Tibial nerve (tissue), 4 donors: ENCODE measurements around the gene STK39. TPM values are rescaled to one million over a fixed set of nuclear protein-coding genes. Genes with fewer than 3 reads are reported as not detected.
A peak's percentile ranks its signal among the peaks of the same experiment; 100 is the strongest.

Experiments used
- DNase-seq, 2 donors: peaks; one replicate each; pipeline ENCODE4 v3.0.0-alpha.2; 2019; ENCODE audit warnings: low spot score in 2 of 2
- H3K27ac ChIP-seq, 4 donors: fragments of 200-600 bp; sonication (generic) in 3 of 4; one replicate each; pipeline ENCODE4 v1.5.1; 2017 to 2019; ENCODE audit warnings: mild to moderate bottlenecking in 1 of 4
- H3K27me3 ChIP-seq, 2 donors: fragments of 200-600 bp; sonication (generic) in 1 of 2; one replicate each; pipeline versions ENCODE4 v1.5.1 to v1.6.0; 2017 to 2019
- H3K36me3 ChIP-seq, 3 donors: fragments of 200-600 bp; sonication (generic); one replicate each; pipeline ENCODE4 v1.5.1; 2018 to 2019
- H3K4me1 ChIP-seq, 4 donors: fragments of 200-600 bp; sonication (generic) in 3 of 4; one replicate each; pipeline ENCODE4 v1.5.1; 2017 to 2019
- H3K4me3 ChIP-seq, 4 donors: fragments of 200-600 bp; sonication (generic) in 3 of 4; one replicate each; pipeline ENCODE4 v1.5.1; 2017 to 2019; ENCODE audit warnings: mild to moderate bottlenecking in 1 of 4, moderate library complexity in 1 of 4
- H3K9me3 ChIP-seq, 4 donors: fragments of 200-600 bp; sonication (generic) in 3 of 4; one replicate each; pipeline ENCODE4 v1.5.1; 2017 to 2019
- EP300 ChIP-seq, 2 donors: sonication (generic); formaldehyde crosslinking; IDR thresholded peaks; one replicate each; pipeline ENCODE4 v1.6.1; 2017; ENCODE audit warnings: antibody characterized with exemption in 2 of 2, mild to moderate bottlenecking in 1 of 2
- POLR2A ChIP-seq, 2 donors: fragments of 450-650 bp; IDR thresholded peaks; one replicate each; pipeline ENCODE4 v1.6.1; 2017; ENCODE audit warnings: antibody characterized with exemption in 2 of 2, mild to moderate bottlenecking in 2 of 2, moderate library complexity in 2 of 2
- WGBS, 2 donors: methylation state at CpG; one replicate each; pipeline ENCODE4 v1.1.5; 2018; 5-methylcytosine and 5-hydroxymethylcytosine counted together
- total RNA-seq, 4 donors: library from RNA; depleted of rRNA; stranded (reverse); fragments of >200 nt; gene quantifications; one replicate each; pipeline ENCODE4 v1.1.0, GENCODE V29; 2016
- TF ChIP-seq, protein P1 (sequence below), 5 experiments: fragments of 200-600 bp in 3 of 5; fragments of 450-650 bp in 2 of 5; sonication (generic) in 3 of 5; IDR thresholded peaks; one replicate each; pipeline ENCODE4 v1.5.1; 2016 to 2019; ENCODE audit warnings: antibody characterized with exemption in 5 of 5, mild to moderate bottlenecking in 3 of 5, moderate library complexity in 2 of 5

STK39 gene
- total RNA-seq, 4 donors from 2014 or later, result 8.5 to 13.5 (median 12.0) TPM

DNA sequence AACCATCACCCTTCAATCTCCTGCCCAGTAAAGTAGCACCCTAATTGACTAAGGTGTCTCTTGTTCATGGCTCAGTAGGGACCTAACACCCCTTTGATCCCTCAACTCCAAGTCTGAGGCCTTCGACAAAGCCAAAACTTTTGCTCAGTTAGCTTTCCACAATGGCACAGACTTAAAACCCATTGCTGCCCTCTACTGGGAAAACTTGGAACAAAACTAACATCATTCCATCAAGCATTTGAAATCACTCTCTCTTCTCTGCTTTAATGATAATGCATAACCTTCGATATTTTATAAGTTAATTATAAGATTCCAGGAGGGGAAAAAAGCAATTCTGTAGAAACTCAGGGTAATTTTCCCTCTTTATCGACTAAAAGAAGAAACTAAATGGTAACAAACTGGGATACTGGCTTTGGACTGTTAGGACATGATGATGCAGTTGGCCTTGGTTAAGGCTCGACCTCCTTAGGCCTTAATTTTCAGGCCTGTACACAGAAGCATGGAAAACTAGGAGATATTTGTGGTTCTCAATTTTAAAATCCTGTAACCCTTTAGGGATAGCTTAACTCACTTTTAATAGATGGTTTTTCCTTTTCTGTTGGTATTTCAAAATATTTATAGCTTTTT is 127.8 kb downstream of the STK39 start:
- 42 to 47% methylated on average over 4 of the region's 4 CpGs for WGBS, 2 donors
- H3K27ac ChIP-seq, result peak overlapping the region in 3 of 4 donors; percentile 49 to 78 (median 55)
- H3K27me3 ChIP-seq, result no peaks in the 10 kb centered on the region

DNA sequence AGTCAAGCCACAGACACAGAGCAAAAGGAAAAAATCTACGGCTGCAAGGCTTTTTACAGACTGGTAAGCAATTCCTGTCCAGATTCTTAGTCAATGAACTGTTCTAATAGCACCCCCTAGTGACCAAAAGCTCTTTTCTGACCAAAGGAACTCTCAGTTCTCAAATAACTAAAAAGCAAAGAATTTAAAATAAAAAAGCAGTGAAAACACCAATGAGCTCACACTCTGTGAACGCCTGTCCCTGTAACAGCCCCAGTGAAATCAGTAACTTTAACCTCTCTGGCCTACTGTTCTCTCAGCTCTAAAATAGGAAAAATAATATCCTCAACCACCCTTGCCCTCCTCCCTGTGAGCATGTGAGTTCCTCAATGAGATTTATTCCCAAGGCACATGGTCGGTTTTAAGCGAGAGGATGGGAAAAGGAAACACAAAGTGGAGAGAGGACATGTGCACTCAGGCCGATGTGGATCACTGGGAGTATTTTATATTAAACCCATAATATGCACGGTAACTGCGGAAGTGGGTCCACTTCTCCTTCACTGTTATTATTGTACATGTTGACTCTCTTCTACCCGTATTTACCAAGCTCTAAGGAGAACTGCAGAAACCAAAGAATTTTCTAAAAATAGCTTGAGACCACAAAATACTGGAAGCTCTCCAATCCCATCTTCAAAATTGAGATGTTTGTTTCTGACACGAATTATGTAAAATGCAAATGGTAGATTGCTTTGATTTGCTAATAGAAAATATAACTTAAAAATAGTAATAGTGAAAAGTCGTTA is 128.5 kb downstream of the STK39 start:
- Histone ChIP-seq H3K4me3 (no peak overlapping the region), H3K36me3 (peaks cover 0 to 15% (median 0%) of the 10 kb centered on the region in 3 donors), H3K4me1 (peaks cover 0 to 36% (median 0%) of the 10 kb centered on the region in 4 donors), H3K27me3 (no peaks in the 10 kb centered on the region), H3K9me3 (no peaks in the 10 kb centered on the region), H3K27ac (peak overlapping the region in 3 of 4 donors; percentile 49 to 78 (median 55))
- TF ChIP-seq EP300 (IDR thresholded peaks at IDR 0.05) (peak; percentile 21 to 76), POLR2A (IDR thresholded peaks at IDR 0.05) (no peak)
- TF ChIP-seq, protein P1, sequence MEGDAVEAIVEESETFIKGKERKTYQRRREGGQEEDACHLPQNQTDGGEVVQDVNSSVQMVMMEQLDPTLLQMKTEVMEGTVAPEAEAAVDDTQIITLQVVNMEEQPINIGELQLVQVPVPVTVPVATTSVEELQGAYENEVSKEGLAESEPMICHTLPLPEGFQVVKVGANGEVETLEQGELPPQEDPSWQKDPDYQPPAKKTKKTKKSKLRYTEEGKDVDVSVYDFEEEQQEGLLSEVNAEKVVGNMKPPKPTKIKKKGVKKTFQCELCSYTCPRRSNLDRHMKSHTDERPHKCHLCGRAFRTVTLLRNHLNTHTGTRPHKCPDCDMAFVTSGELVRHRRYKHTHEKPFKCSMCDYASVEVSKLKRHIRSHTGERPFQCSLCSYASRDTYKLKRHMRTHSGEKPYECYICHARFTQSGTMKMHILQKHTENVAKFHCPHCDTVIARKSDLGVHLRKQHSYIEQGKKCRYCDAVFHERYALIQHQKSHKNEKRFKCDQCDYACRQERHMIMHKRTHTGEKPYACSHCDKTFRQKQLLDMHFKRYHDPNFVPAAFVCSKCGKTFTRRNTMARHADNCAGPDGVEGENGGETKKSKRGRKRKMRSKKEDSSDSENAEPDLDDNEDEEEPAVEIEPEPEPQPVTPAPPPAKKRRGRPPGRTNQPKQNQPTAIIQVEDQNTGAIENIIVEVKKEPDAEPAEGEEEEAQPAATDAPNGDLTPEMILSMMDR (IDR thresholded peaks at IDR 0.05), result peak; percentile 54 to 78 (median 60)
- DNase-seq, result peak in 1 of 2 donors; percentile 75
- WGBS, 2 donors, result 31 to 38% methylated on average over 10 of the region's 10 CpGs

More for the DNA sequence above, 127.8 kb downstream of the STK39 start:
- Histone ChIP-seq H3K4me3 (no peak overlapping the region), H3K9me3 (no peaks in the 10 kb centered on the region), H3K4me1 (peaks cover 0 to 29% (median 0%) of the 10 kb centered on the region in 4 donors), H3K36me3 (peaks cover 0 to 15% (median 0%) of the 10 kb centered on the region in 3 donors)
- peak in 1 of 2 donors; percentile 84 for DNase-seq
- TF ChIP-seq EP300 (IDR thresholded peaks at IDR 0.05) (no peak), POLR2A (IDR thresholded peaks at IDR 0.05) (no peak)
- TF ChIP-seq, protein P1 (IDR thresholded peaks at IDR 0.05), result peak; percentile 41 to 61 (median 45)

DNA sequence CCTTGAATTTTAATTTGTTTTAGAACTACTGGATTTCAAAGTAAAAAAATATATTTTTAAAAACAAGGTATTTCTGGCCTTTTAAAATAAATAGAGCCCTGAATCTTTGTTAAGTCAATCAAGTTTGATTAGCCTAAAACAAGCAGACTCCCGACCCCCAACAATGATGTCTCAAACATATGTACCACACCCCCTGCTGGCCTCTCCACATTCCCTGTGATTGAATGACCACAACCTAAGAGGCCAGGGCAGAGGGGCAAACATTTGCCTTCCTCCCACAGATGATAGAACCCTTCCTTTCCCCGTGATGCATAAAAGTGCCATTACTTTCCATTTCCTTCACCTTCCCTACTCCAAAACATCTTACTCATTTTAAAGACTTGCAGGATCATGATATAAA is 130.9 kb downstream of the STK39 start:
- Histone ChIP-seq H3K27me3 (no peaks in the 10 kb centered on the region), H3K4me1 (peaks cover 0 to 40% (median 0%) of the 10 kb centered on the region in 4 donors), H3K4me3 (no peak overlapping the region), H3K36me3 (no peaks in the 10 kb centered on the region), H3K27ac (no peak overlapping the region), H3K9me3 (no peaks in the 10 kb centered on the region)
- WGBS, 2 donors, result 85 to 92% methylated on average over 2 of the region's 2 CpGs
- no peak for DNase-seq
- TF ChIP-seq POLR2A (IDR thresholded peaks at IDR 0.05) (no peak), EP300 (IDR thresholded peaks at IDR 0.05) (no peak)
- TF ChIP-seq, protein P1 (IDR thresholded peaks at IDR 0.05), result no peak

DNA sequence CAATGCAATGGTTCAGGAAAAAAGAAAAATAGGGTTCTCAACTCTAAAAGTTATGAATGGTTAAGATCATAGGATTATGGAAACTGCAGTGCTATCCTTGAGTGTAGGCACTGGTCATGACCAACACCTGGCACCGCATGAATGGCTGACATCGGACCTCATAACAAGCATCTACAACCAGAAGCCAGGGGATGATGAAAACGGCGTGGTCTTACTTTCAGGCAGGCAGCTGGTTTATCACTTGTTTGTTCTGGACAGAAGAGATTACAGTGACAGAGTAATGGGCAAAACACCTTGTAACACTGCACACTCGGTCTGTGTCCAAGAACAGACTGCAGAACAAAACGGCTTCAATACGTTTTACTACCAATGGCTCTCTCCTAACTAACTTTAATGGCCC is 132.8 kb downstream of the STK39 start:
- no peak for DNase-seq
- Histone ChIP-seq H3K9me3 (no peaks in the 10 kb centered on the region), H3K4me3 (no peak overlapping the region), H3K27me3 (no peaks in the 10 kb centered on the region), H3K36me3 (no peaks in the 10 kb centered on the region), H3K4me1 (peaks cover 0 to 33% (median 0%) of the 10 kb centered on the region in 4 donors), H3K27ac (no peak overlapping the region)
- TF ChIP-seq, protein P1 (IDR thresholded peaks at IDR 0.05), result no peak
- 75 to 80% methylated on average over 7 of the region's 7 CpGs for WGBS, 2 donors

DNA sequence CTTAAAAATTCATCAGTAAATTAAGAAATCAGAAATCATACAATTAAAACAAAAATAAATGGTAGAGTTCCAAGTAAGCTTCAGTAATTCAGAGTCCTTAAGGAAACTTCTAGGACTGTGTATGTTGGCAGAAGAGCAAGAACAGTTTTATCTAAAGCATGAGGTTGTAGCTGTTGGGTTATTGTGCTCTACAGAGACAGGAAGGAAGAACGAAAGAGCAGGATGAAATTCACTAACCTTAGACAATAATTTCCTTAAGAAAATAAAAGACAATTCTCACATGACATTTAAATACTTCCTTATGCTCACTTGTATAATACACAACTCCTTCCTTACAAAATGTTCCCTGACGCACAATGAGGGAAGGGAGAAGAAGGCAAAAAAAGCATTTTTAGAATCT is 133.4 kb downstream of the STK39 start:
- H3K9me3 ChIP-seq, result no peaks in the 10 kb centered on the region
- peaks cover 0 to 28% (median 0%) of the 10 kb centered on the region in 4 donors for H3K4me1 ChIP-seq
- no peak overlapping the region for H3K4me3 ChIP-seq
- DNase-seq, result no peak
- TF ChIP-seq, protein P1 (IDR thresholded peaks at IDR 0.05), result no peak
- no peak for TF ChIP-seq EP300 (IDR thresholded peaks at IDR 0.05)
- TF ChIP-seq POLR2A (IDR thresholded peaks at IDR 0.05), result no peak
- H3K27me3 ChIP-seq, result no peaks in the 10 kb centered on the region
- H3K36me3 ChIP-seq, result no peaks in the 10 kb centered on the region
- no peak overlapping the region for H3K27ac ChIP-seq
- 65 to 69% methylated on average over 2 of the region's 2 CpGs for WGBS, 2 donors
